NCI-H774 (cell line): Measurements from ENCODE around the gene TINCR.

Source experiments
- DNase-seq: peaks from one replicate; lab custom pipeline; 2025; lab: John Stamatoyannopoulos, UW

Gene TINCR

DNA sequence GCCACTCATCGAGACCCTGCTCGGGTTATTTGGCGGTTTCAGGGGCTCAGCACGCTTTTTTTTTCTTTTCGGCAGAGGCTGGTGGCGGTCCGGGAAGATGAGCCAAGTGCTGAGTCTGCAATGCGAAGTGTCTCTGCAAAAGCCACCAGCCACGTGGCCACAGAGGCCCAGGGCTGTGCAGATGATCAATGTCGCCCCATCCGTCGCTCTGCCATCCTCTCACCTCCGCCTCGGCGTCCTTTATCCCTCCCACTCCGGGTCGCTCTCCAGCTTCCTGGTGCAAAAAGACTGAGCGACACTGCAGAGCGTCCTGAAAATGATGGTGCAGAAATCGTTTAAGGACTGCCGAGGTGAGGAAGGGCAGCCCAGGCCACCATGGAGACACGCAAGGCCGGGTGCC is 55.0 kb downstream of the TINCR start:
- DNase-seq: no peak
